SK-N-SH treated with all-trans-retinoic acid at 6 μM for 48 hours (cell line): ENCODE measurements around the gene FHIT.

Experiments
- ATAC-seq: fragments of 200-7000 bp; cut with Tn5 transposase; 3 replicates; pipeline ENCODE4 v1.9.1; 2020; ENCODE audit warnings: mild to moderate bottlenecking, moderate library complexity
- ARNTL ChIP-seq: fragments of 450-650 bp; formaldehyde crosslinking; IDR thresholded peaks from 2 replicates; pipeline ENCODE4 v1.5.0; 2020; ENCODE audit warnings: low read depth, mild to moderate bottlenecking, moderate library complexity, borderline replicate concordance
- BACH2 ChIP-seq: fragments of 250-450 bp; sonication (Bioruptor Pico); IDR thresholded peaks from 2 replicates; pipeline ENCODE4 v1.9.0; 2021; ENCODE audit warnings: mild to moderate bottlenecking, borderline replicate concordance
- CSDC2 ChIP-seq: fragments of 250-450 bp; sonication (Bioruptor Pico); IDR thresholded peaks from 2 replicates; pipeline ENCODE4 v1.5.0; 2020; ENCODE audit warnings: mild to moderate bottlenecking, moderate library complexity
- ESRRG ChIP-seq: fragments of 250-450 bp; sonication (Bioruptor Pico); IDR thresholded peaks from 2 replicates; pipeline ENCODE4 v1.6.1; 2021; ENCODE audit warnings: mild to moderate bottlenecking
- GLIS3 ChIP-seq: fragments of 250-450 bp; sonication (Bioruptor Pico); IDR thresholded peaks from 2 replicates; pipeline ENCODE4 v1.5.0; 2020; ENCODE audit warnings: mild to moderate bottlenecking, moderate library complexity
- ISL1 ChIP-seq: fragments of 250-450 bp; sonication (Bioruptor Pico); IDR thresholded peaks from 2 replicates; pipeline ENCODE4 v2.1.2; 2022; ENCODE audit warnings: mild to moderate bottlenecking, moderate library complexity
- OSR1 ChIP-seq: fragments of 250-450 bp; sonication (Bioruptor Pico); IDR thresholded peaks from 2 replicates; pipeline ENCODE4 v1.8.0; 2022; ENCODE audit warnings: moderate library complexity, mild to moderate bottlenecking, inconsistent platforms
- PPARA ChIP-seq: fragments of 250-450 bp; sonication (Bioruptor Pico); IDR thresholded peaks from 2 replicates; pipeline ENCODE4 v1.5.0; 2020; ENCODE audit warnings: mild to moderate bottlenecking, borderline replicate concordance
- RARB ChIP-seq: fragments of 250-450 bp; sonication (Bioruptor Pico); IDR thresholded peaks from 2 replicates; pipeline ENCODE4 v1.8.0; 2021; ENCODE audit warnings: mild to moderate bottlenecking, moderate library complexity
- SNAI2 ChIP-seq: fragments of 250-450 bp; sonication (Bioruptor Pico); IDR thresholded peaks from 2 replicates; pipeline ENCODE4 v1.5.0; 2020; ENCODE audit warnings: mild to moderate bottlenecking, moderate library complexity
- TCF4 ChIP-seq: fragments of 250-450 bp; sonication (Bioruptor Pico); IDR thresholded peaks from 2 replicates; pipeline ENCODE4 v1.8.0; 2021; ENCODE audit warnings: mild to moderate bottlenecking, moderate library complexity, borderline replicate concordance
- TOX ChIP-seq: fragments of 250-450 bp; sonication (Bioruptor Pico); IDR thresholded peaks from 2 replicates; pipeline ENCODE4 v1.8.0; 2021; ENCODE audit warnings: mild to moderate bottlenecking, moderate library complexity, borderline replicate concordance
- ZFP3 ChIP-seq: fragments of 250-450 bp; sonication (Bioruptor Pico); IDR thresholded peaks from 2 replicates; pipeline ENCODE4 v1.5.0; 2020; ENCODE audit warnings: mild to moderate bottlenecking, moderate library complexity
- ZNF565 ChIP-seq: fragments of 450-650 bp; formaldehyde crosslinking; conservative IDR thresholded peaks from 2 replicates; pipeline ENCODE4 v1.5.0; 2020; ENCODE audit warnings: low read depth, mild to moderate bottlenecking, moderate library complexity
- ZNF8 ChIP-seq: fragments of 450-650 bp; formaldehyde crosslinking; IDR thresholded peaks from 2 replicates; pipeline ENCODE4 v1.5.0; 2020; ENCODE audit warnings: mild to moderate bottlenecking, moderate library complexity
- TF ChIP-seq, protein P1 (sequence below): fragments of 250-450 bp; sonication (Bioruptor Pico); IDR thresholded peaks from 2 replicates; pipeline ENCODE4 v1.8.0; 2020; ENCODE audit warnings: mild to moderate bottlenecking, moderate library complexity, borderline replicate concordance
- TF ChIP-seq, protein P2 (sequence below): fragments of 250-450 bp; sonication (Bioruptor Pico); IDR thresholded peaks from 2 replicates; pipeline ENCODE4 v1.5.0; 2020; ENCODE audit warnings: mild to moderate bottlenecking, moderate library complexity
- TF ChIP-seq, protein P3 (sequence below): fragments of 250-450 bp; sonication (Bioruptor Pico); IDR thresholded peaks from 2 replicates; pipeline ENCODE4 v1.8.0; 2021; ENCODE audit warnings: low read depth, mild to moderate bottlenecking, moderate library complexity, borderline replicate concordance

The FHIT gene

DNA sequence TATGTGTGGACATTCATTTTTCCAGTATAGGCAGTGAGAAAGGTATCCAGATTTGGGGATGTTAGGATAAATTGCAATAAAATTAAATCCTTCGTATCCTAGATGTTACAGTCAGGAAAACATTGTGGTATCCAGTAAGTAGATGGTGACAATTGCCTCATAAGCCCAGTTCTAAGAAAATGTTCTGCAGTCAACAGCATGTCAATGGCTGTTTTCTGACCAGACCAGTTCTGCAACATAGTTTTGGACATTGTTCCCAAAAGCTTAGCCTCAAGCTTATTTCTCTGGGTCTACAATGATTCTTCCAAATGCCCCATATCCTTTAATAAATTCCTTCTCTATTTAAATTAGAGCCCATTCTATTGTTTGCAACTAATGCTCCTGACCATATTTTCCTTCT lies 480.7 kb downstream of the FHIT start:
- TF ChIP-seq BACH2 (CRISPR knock-in tag) (no peak), ZNF565 (CRISPR knock-in tag) (no peak), ZNF8 (no peak), ESRRG (CRISPR knock-in tag) (no peak), TOX (CRISPR knock-in tag) (no peak)
- TF ChIP-seq, protein P1, sequence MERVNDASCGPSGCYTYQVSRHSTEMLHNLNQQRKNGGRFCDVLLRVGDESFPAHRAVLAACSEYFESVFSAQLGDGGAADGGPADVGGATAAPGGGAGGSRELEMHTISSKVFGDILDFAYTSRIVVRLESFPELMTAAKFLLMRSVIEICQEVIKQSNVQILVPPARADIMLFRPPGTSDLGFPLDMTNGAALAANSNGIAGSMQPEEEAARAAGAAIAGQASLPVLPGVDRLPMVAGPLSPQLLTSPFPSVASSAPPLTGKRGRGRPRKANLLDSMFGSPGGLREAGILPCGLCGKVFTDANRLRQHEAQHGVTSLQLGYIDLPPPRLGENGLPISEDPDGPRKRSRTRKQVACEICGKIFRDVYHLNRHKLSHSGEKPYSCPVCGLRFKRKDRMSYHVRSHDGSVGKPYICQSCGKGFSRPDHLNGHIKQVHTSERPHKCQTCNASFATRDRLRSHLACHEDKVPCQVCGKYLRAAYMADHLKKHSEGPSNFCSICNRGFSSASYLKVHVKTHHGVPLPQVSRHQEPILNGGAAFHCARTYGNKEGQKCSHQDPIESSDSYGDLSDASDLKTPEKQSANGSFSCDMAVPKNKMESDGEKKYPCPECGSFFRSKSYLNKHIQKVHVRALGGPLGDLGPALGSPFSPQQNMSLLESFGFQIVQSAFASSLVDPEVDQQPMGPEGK (CRISPR knock-in tag), result no peak
- ATAC-seq, result no peak

DNA sequence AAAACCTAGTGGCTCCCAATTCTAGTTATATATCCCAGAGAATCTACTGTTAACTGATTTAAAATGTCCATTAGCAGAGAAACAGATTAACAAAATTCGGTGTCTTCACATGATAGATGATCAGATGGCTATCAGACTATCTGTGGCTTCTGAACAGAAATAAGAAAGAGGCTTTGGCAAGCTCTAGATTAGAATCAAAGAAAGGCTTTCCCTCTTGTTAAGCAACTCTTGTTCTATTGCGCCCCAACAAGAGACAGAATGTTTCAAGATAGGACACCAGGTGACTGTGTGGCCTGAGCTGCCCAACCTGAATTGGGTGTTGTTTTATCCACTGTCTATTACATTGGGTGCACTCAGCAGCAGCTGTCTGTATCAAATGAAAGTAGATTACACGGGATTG lies 483.7 kb downstream of the FHIT start:
- TF ChIP-seq SNAI2 (CRISPR knock-in tag) (no peak), TCF4 (CRISPR knock-in tag) (no peak), ISL1 (CRISPR knock-in tag) (no peak), GLIS3 (CRISPR knock-in tag) (no peak), CSDC2 (CRISPR knock-in tag) (no peak), PPARA (CRISPR knock-in tag) (no peak), ZFP3 (CRISPR knock-in tag) (no peak)
- TF ChIP-seq, protein P1 (CRISPR knock-in tag), result no peak
- TF ChIP-seq, protein P2, sequence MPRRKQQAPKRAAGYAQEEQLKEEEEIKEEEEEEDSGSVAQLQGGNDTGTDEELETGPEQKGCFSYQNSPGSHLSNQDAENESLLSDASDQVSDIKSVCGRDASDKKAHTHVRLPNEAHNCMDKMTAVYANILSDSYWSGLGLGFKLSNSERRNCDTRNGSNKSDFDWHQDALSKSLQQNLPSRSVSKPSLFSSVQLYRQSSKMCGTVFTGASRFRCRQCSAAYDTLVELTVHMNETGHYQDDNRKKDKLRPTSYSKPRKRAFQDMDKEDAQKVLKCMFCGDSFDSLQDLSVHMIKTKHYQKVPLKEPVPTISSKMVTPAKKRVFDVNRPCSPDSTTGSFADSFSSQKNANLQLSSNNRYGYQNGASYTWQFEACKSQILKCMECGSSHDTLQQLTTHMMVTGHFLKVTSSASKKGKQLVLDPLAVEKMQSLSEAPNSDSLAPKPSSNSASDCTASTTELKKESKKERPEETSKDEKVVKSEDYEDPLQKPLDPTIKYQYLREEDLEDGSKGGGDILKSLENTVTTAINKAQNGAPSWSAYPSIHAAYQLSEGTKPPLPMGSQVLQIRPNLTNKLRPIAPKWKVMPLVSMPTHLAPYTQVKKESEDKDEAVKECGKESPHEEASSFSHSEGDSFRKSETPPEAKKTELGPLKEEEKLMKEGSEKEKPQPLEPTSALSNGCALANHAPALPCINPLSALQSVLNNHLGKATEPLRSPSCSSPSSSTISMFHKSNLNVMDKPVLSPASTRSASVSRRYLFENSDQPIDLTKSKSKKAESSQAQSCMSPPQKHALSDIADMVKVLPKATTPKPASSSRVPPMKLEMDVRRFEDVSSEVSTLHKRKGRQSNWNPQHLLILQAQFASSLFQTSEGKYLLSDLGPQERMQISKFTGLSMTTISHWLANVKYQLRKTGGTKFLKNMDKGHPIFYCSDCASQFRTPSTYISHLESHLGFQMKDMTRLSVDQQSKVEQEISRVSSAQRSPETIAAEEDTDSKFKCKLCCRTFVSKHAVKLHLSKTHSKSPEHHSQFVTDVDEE (CRISPR knock-in tag), result no peak
- TF ChIP-seq, protein P3, sequence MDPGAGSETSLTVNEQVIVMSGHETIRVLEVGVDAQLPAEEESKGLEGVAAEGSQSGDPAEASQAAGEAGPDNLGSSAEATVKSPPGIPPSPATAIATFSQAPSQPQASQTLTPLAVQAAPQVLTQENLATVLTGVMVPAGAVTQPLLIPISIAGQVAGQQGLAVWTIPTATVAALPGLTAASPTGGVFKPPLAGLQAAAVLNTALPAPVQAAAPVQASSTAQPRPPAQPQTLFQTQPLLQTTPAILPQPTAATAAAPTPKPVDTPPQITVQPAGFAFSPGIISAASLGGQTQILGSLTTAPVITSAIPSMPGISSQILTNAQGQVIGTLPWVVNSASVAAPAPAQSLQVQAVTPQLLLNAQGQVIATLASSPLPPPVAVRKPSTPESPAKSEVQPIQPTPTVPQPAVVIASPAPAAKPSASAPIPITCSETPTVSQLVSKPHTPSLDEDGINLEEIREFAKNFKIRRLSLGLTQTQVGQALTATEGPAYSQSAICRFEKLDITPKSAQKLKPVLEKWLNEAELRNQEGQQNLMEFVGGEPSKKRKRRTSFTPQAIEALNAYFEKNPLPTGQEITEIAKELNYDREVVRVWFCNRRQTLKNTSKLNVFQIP (CRISPR knock-in tag), result no peak
- ATAC-seq, result no peak

DNA sequence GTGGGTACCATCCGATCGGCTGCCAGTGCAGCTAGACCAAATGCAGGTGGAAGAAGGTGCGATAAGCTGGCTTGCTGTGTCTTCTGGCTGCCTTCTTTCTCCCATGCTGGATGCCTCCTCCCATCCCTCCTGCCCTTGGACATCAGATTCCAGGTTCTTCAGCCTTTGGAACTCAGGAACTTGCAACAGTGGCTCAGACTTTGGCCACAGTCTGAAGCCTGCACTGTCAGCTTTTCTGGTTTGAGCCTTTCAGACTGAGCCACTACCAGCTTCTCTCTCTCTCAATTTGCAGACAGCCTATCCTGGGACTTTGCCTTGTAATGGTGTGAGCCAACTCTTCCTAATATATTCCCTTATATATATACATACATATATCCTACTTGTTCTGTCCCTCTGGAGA lies 485.5 kb downstream of the FHIT start:
- TF ChIP-seq BACH2 (CRISPR knock-in tag), result no peak
- no peak for TF ChIP-seq GLIS3 (CRISPR knock-in tag)
- TF ChIP-seq ZNF565 (CRISPR knock-in tag), result no peak
- no peak for TF ChIP-seq RARB (CRISPR knock-in tag)
- TF ChIP-seq, protein P3 (CRISPR knock-in tag), result no peak
- TF ChIP-seq ISL1 (CRISPR knock-in tag), result no peak
- no peak for TF ChIP-seq TOX (CRISPR knock-in tag)
- TF ChIP-seq, protein P1 (CRISPR knock-in tag), result no peak
- no peak for TF ChIP-seq ARNTL (CRISPR knock-in tag)
- no peak for TF ChIP-seq OSR1
- no peak for TF ChIP-seq ESRRG (CRISPR knock-in tag)
- TF ChIP-seq, protein P2 (CRISPR knock-in tag), result no peak
- no peak for TF ChIP-seq CSDC2 (CRISPR knock-in tag)
- no peak for TF ChIP-seq SNAI2 (CRISPR knock-in tag)
- no peak for ATAC-seq
